GM21825 (cell line): ENCODE measurements around the gene LYVE1.

Experiments
- ATAC-seq: cut with Tn5 transposase; IDR thresholded peaks from one replicate; pipeline ENCODE4 v1.9.1; 2021; ENCODE audit warnings: mild to moderate bottlenecking, moderate library complexity; ENCODE audit not compliant: unreplicated experiment

Gene LYVE1

GRCh38 chr11:10594407-10594806 is 25.9 kb upstream of the LYVE1 start:
- ATAC-seq: no peak

- no peak for ATAC-seq
Observed at GRCh38 chr11:10592331-10592730, 23.9 kb upstream of the LYVE1 start.

GRCh38 chr11:10591741-10592140 is 23.3 kb upstream of the LYVE1 start:
- no peak for ATAC-seq

- no peak for ATAC-seq
Observed at GRCh38 chr11:10590218-10590915, 21.9 kb upstream of the LYVE1 start.

- ATAC-seq: no peak
Observed at GRCh38 chr11:10588904-10589303, 20.4 kb upstream of the LYVE1 start.

GRCh38 chr11:10587995-10588394 is 19.5 kb upstream of the LYVE1 start:
- no peak for ATAC-seq

GRCh38 chr11:10587388-10587787 is 18.9 kb upstream of the LYVE1 start:
- no peak for ATAC-seq

GRCh38 chr11:10584071-10584501 is 15.6 kb upstream of the LYVE1 start:
- no peak for ATAC-seq

GRCh38 chr11:10581481-10582019 is 13.1 kb upstream of the LYVE1 start:
- no peak for ATAC-seq

GRCh38 chr11:10580623-10581022 is 12.2 kb upstream of the LYVE1 start:
- ATAC-seq: no peak

- no peak for ATAC-seq
Observed at GRCh38 chr11:10579700-10580099, 11.2 kb upstream of the LYVE1 start.

- ATAC-seq: no peak
Observed at GRCh38 chr11:10576035-10576398, 7.6 kb upstream of the LYVE1 start.

- no peak for ATAC-seq
Observed at GRCh38 chr11:10575346-10576034, 7.0 kb upstream of the LYVE1 start.

- no peak for ATAC-seq
Observed at GRCh38 chr11:10573556-10573955, 5.1 kb upstream of the LYVE1 start.

- no peak for ATAC-seq
Observed at GRCh38 chr11:10573028-10573427, 4.6 kb upstream of the LYVE1 start.

GRCh38 chr11:10572533-10572932 is 4.1 kb upstream of the LYVE1 start:
- no peak for ATAC-seq

- no peak for ATAC-seq
Observed at GRCh38 chr11:10567446-10567845, 1.0 kb downstream of the LYVE1 start.

- no peak for ATAC-seq
Observed at GRCh38 chr11:10566257-10566957, 2.1 kb downstream of the LYVE1 start.

GRCh38 chr11:10565493-10565892 is 3.0 kb downstream of the LYVE1 start:
- no peak for ATAC-seq

- ATAC-seq: no peak
Observed at GRCh38 chr11:10564696-10565318, 3.7 kb downstream of the LYVE1 start.

GRCh38 chr11:10564030-10564429 is 4.4 kb downstream of the LYVE1 start:
- ATAC-seq: no peak
